ENCODE results near the gene OR56A5.

OR56A5 gene

DNA sequence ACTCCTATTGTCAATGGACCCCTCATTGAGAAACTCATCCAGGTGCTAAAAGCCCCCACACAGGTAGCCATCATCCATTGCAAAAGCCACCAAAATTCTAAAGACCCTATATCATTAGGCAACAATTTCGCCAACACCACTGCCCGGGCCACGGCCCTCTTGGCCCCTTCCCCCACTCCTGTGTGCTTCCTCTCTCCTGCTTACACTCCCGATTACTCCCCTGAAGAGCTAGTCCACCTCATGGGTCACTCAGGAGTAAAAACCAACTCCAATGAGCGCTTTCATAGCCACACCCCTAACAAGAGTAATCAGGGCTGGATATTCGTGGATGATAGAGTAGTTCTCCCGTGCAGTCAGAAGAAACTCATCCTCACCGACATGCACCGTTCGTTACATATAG, 35.2 kb downstream of the OR56A5 start:
- TF ChIP-seq, protein P1, sequence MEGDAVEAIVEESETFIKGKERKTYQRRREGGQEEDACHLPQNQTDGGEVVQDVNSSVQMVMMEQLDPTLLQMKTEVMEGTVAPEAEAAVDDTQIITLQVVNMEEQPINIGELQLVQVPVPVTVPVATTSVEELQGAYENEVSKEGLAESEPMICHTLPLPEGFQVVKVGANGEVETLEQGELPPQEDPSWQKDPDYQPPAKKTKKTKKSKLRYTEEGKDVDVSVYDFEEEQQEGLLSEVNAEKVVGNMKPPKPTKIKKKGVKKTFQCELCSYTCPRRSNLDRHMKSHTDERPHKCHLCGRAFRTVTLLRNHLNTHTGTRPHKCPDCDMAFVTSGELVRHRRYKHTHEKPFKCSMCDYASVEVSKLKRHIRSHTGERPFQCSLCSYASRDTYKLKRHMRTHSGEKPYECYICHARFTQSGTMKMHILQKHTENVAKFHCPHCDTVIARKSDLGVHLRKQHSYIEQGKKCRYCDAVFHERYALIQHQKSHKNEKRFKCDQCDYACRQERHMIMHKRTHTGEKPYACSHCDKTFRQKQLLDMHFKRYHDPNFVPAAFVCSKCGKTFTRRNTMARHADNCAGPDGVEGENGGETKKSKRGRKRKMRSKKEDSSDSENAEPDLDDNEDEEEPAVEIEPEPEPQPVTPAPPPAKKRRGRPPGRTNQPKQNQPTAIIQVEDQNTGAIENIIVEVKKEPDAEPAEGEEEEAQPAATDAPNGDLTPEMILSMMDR (IDR thresholded peaks at IDR 0.05; ENCODE audit: insufficient read depth, low read depth, low read length, missing control alignments), result no peak
- no peak for DNase-seq (ENCODE audit: low read depth)
- H3K4me3 ChIP-seq (ENCODE audit: low read depth, low read length), result no peak overlapping the region

DNA sequence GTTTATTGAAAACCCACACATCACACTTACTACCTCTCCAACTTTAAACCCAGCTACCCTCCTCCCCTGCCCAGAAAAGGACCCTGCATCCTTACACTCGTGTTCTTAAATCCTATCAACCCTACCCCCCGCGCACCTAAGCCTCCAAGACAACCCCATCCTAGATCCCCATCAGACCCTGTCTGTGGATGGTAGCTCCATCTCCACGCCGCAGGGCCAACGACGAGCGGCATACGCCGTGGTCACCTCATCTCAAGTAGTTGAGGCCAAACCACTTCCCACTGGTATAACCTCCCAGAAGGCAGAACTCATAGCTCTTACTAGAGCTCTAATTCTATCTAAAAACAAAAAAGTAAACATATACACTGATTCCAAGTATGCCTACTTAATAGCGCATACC, 35.6 kb downstream of the OR56A5 start:
- TF ChIP-seq, protein P1 (IDR thresholded peaks at IDR 0.05; ENCODE audit: insufficient read depth, low read depth, low read length, missing control alignments), result no peak
- no peak for DNase-seq (ENCODE audit: low read depth)
- H3K4me3 ChIP-seq (ENCODE audit: low read depth, low read length), result no peak overlapping the region

DNA sequence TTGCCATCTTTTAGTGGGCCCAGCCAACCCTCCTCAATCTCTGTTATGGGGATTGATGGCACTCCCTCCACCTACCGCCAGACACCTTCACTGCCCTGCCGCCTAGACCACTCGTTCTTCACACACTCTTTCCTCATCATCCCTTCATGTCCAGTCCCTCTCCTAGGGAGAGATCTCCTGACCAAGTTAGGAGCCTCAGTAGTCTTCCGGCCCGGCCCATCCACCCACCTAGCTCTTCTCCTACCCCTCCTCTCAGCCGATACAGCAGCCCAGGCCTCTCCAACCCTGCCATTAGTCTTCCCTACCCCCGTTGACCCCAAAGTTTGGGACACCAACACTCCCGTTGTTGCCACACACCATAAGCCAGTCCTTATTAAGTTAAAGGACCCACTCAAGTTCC, 37.2 kb downstream of the OR56A5 start:
- TF ChIP-seq, protein P1 (IDR thresholded peaks at IDR 0.05; ENCODE audit: insufficient read depth, low read depth, low read length, missing control alignments), result no peak
- H3K4me3 ChIP-seq (ENCODE audit: low read depth, low read length), result no peak overlapping the region
- DNase-seq (ENCODE audit: low read depth), result no peak

DNA sequence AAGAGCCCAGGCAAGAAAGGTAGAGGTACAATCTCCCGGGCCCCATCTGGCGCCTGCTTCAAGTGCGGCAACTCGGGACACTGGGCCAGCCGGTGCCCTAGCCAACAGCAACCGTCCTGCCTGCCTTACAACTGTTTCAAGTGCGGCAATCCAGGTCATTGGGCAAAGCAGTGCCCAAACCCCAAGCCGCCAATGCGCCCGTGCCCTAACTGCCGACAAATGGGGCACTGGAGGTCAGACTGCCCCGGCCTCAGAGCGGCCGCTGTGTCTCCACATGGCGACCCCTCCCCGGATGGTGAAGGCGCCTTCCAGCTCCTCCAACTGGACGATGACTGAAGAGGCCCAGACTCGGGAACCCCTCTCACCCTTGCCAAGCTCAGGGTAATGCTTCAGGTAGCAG, 37.7 kb downstream of the OR56A5 start:
- no peak overlapping the region for H3K4me3 ChIP-seq (ENCODE audit: low read depth, low read length)
- DNase-seq (ENCODE audit: low read depth), result no peak
- TF ChIP-seq, protein P1 (IDR thresholded peaks at IDR 0.05; ENCODE audit: insufficient read depth, low read depth, low read length, missing control alignments), result no peak

DNA sequence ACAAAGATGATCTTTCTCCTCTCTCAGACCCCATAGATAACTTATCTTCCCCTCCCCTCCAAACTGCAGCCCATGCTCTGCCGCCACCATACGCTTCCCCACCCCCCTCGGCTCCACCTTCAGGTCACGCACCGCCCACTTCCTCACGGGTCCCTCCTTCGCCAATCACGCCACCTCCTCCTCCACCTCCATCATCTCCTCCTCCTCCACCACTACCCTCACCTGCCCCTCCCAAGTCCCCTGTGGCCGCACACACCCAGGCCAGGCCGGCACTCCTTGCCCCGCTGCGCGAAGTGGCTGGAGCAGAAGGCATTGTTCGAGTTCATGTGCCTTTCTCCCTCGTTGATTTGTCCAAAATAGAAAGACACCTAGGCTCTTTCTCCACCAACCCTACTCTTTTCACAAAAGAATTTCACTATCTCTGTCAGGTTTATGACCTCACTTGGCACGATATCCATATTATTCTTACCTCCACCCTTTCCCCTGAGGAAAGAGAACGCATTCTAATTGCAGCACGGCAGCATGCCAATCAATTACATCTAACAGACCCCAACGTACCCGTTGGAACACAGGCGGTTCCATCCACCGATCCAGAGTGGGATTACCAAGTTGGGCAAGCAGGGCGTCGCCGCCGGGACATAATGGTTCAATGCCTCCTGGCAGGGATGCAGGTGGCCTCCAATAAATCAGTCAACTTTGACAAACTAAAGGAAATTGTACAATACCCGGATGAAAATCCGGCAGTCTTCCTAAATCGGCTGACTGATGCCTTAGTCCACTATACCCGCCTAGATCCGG, 38.5 kb downstream of the OR56A5 start:
- TF ChIP-seq, protein P1 (IDR thresholded peaks at IDR 0.05; ENCODE audit: insufficient read depth, low read depth, low read length, missing control alignments), result no peak
- H3K4me3 ChIP-seq (ENCODE audit: low read depth, low read length), result no peak overlapping the region
- no peak for DNase-seq (ENCODE audit: low read depth)

DNA sequence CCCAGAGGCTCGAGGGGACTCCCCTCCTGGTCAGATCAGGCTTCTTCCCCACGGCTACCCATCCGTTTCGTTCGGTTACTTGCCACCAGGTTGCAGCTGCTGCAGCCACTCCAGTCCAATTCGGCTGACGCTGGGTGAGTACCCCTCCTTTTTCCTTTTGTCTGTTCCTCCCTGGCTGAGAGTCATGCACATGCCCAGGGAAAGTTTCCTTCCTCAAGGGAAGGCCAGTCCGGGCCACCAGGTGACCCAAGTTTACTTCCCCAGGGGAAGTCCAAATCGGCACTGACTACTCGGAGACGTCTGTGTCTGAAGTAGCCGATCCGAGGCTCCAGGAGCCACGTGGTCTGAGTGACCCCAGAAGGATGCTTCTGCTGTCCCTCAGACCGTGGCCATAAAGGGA, 39.5 kb downstream of the OR56A5 start:
- TF ChIP-seq, protein P1 (IDR thresholded peaks at IDR 0.05; ENCODE audit: insufficient read depth, low read depth, low read length, missing control alignments), result no peak
- DNase-seq (ENCODE audit: low read depth), result no peak
- H3K4me3 ChIP-seq (ENCODE audit: low read depth, low read length), result no peak overlapping the region

DNA sequence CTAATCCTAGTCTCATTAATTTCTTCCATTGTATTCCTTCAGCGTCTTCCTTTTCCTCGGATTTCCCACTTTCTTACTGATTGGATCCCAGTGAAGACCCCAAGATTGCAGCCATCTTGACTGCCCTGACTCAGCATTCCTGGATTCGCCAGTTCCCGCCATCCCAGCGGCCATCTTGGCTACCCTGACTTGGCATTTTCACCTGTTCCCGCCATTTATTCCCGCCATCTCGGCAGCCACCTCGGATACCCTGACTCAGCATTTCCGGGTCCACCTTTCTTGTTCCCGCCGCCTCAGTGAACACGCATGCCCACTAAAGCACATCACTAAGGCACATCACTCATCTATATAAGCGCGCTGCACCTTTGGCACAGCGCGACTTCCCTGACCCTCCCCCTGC, 40.0 kb downstream of the OR56A5 start:
- no peak overlapping the region for H3K4me3 ChIP-seq (ENCODE audit: low read depth, low read length)
- DNase-seq (ENCODE audit: low read depth), result no peak
- TF ChIP-seq, protein P1 (IDR thresholded peaks at IDR 0.05; ENCODE audit: insufficient read depth, low read depth, low read length, missing control alignments), result no peak
